ENCODE measurements around the gene ARHGAP26.
A peak's percentile ranks its signal among the peaks of the same experiment; 100 is the strongest.

Gene ARHGAP26

GRCh38 chr5:143065185-143065965 lies 295.2 kb downstream of the ARHGAP26 start:
- H3K4me1 Mint-ChIP-seq (ENCODE audit: low read depth) = peaks cover 21% of the 10 kb centered on the region
- peaks cover 3% of the 10 kb centered on the region for H3K9me3 Mint-ChIP-seq
- peaks cover 50% of the 10 kb centered on the region for H3K36me3 Mint-ChIP-seq (ENCODE audit: low read depth)
- H3K27me3 Mint-ChIP-seq (ENCODE audit: low read depth) = no peaks in the 10 kb centered on the region
- DNase-seq (ENCODE audit: low spot score) = peak; percentile 37
- no peak overlapping the region for H3K4me3 Mint-ChIP-seq
- no peak overlapping the region for H3K27ac Mint-ChIP-seq

- peaks cover 5% of the 10 kb centered on the region for H3K9me3 Mint-ChIP-seq
- no peak overlapping the region for H3K4me3 Mint-ChIP-seq
- DNase-seq (ENCODE audit: low spot score) = no peak
- peaks cover 50% of the 10 kb centered on the region for H3K36me3 Mint-ChIP-seq (ENCODE audit: low read depth)
- peaks cover 21% of the 10 kb centered on the region for H3K4me1 Mint-ChIP-seq (ENCODE audit: low read depth)
- H3K27ac Mint-ChIP-seq = no peak overlapping the region
- no peaks in the 10 kb centered on the region for H3K27me3 Mint-ChIP-seq (ENCODE audit: low read depth)
These were observed 295.9 kb downstream of the ARHGAP26 start for GRCh38 chr5:143065996-143066522.

GRCh38 chr5:143066556-143067281 lies 296.5 kb downstream of the ARHGAP26 start:
- peaks cover 52% of the 10 kb centered on the region for H3K36me3 Mint-ChIP-seq (ENCODE audit: low read depth)
- DNase-seq (ENCODE audit: low spot score) = peak; percentile 53
- H3K4me1 Mint-ChIP-seq (ENCODE audit: low read depth) = peaks cover 21% of the 10 kb centered on the region
- H3K27me3 Mint-ChIP-seq (ENCODE audit: low read depth) = no peaks in the 10 kb centered on the region
- H3K9me3 Mint-ChIP-seq = peaks cover 5% of the 10 kb centered on the region
- H3K4me3 Mint-ChIP-seq = peak overlapping the region; percentile 38
- peak overlapping the region; percentile 43 for H3K27ac Mint-ChIP-seq

GRCh38 chr5:143068712-143069111 lies 298.5 kb downstream of the ARHGAP26 start:
- no peak for DNase-seq (ENCODE audit: low spot score)
- H3K27me3 Mint-ChIP-seq (ENCODE audit: low read depth) = no peaks in the 10 kb centered on the region
- H3K36me3 Mint-ChIP-seq (ENCODE audit: low read depth) = peaks cover 46% of the 10 kb centered on the region
- H3K9me3 Mint-ChIP-seq = peaks cover 9% of the 10 kb centered on the region
- peaks cover 21% of the 10 kb centered on the region for H3K4me1 Mint-ChIP-seq (ENCODE audit: low read depth)
- no peak overlapping the region for H3K4me3 Mint-ChIP-seq
- H3K27ac Mint-ChIP-seq = no peak overlapping the region

- Mint-ChIP-seq H3K36me3 (ENCODE audit: low read depth) (peaks cover 41% of the 10 kb centered on the region), H3K4me3 (no peak overlapping the region)
These were observed 301.8 kb downstream of the ARHGAP26 start for GRCh38 chr5:143071927-143072326.

GRCh38 chr5:143072734-143073133 lies 302.6 kb downstream of the ARHGAP26 start:
- H3K4me1 Mint-ChIP-seq (ENCODE audit: low read depth) = no peaks in the 10 kb centered on the region
- DNase-seq (ENCODE audit: low spot score) = no peak
- no peak overlapping the region for H3K4me3 Mint-ChIP-seq
- peaks cover 37% of the 10 kb centered on the region for H3K36me3 Mint-ChIP-seq (ENCODE audit: low read depth)
- no peak overlapping the region for H3K27ac Mint-ChIP-seq
- H3K27me3 Mint-ChIP-seq (ENCODE audit: low read depth) = no peaks in the 10 kb centered on the region
- peaks cover 9% of the 10 kb centered on the region for H3K9me3 Mint-ChIP-seq

More at GRCh38 chr5:143071927-143072326, 301.8 kb downstream of the ARHGAP26 start:
- no peak for DNase-seq (ENCODE audit: low spot score)
- no peak overlapping the region for H3K27ac Mint-ChIP-seq
- no peaks in the 10 kb centered on the region for H3K27me3 Mint-ChIP-seq (ENCODE audit: low read depth)
- H3K9me3 Mint-ChIP-seq = peaks cover 9% of the 10 kb centered on the region
- H3K4me1 Mint-ChIP-seq (ENCODE audit: low read depth) = peaks cover 6% of the 10 kb centered on the region

GRCh38 chr5:143073766-143074165 lies 303.6 kb downstream of the ARHGAP26 start:
- Mint-ChIP-seq H3K36me3 (ENCODE audit: low read depth) (peaks cover 30% of the 10 kb centered on the region), H3K4me1 (ENCODE audit: low read depth) (no peaks in the 10 kb centered on the region), H3K27me3 (ENCODE audit: low read depth) (no peaks in the 10 kb centered on the region), H3K4me3 (no peak overlapping the region), H3K9me3 (peaks cover 9% of the 10 kb centered on the region), H3K27ac (no peak overlapping the region)
- DNase-seq (ENCODE audit: low spot score) = no peak

GRCh38 chr5:143074414-143074996 lies 304.3 kb downstream of the ARHGAP26 start:
- H3K27me3 Mint-ChIP-seq (ENCODE audit: low read depth) = no peaks in the 10 kb centered on the region
- H3K4me1 Mint-ChIP-seq (ENCODE audit: low read depth) = no peaks in the 10 kb centered on the region
- DNase-seq (ENCODE audit: low spot score) = no peak
- no peak overlapping the region for H3K4me3 Mint-ChIP-seq
- H3K9me3 Mint-ChIP-seq = peaks cover 9% of the 10 kb centered on the region
- no peak overlapping the region for H3K27ac Mint-ChIP-seq
- H3K36me3 Mint-ChIP-seq (ENCODE audit: low read depth) = peaks cover 23% of the 10 kb centered on the region

GRCh38 chr5:143076377-143076776 lies 306.2 kb downstream of the ARHGAP26 start:
- Mint-ChIP-seq H3K27ac (no peak overlapping the region), H3K9me3 (peaks cover 4% of the 10 kb centered on the region), H3K4me1 (ENCODE audit: low read depth) (no peaks in the 10 kb centered on the region), H3K36me3 (ENCODE audit: low read depth) (peaks cover 10% of the 10 kb centered on the region), H3K4me3 (no peak overlapping the region), H3K27me3 (ENCODE audit: low read depth) (no peaks in the 10 kb centered on the region)
- DNase-seq (ENCODE audit: low spot score) = no peak

GRCh38 chr5:143077453-143078103 lies 307.4 kb downstream of the ARHGAP26 start:
- H3K36me3 Mint-ChIP-seq (ENCODE audit: low read depth) = peaks cover 5% of the 10 kb centered on the region
- H3K9me3 Mint-ChIP-seq = peaks cover 1% of the 10 kb centered on the region
- H3K27ac Mint-ChIP-seq = no peak overlapping the region
- H3K4me3 Mint-ChIP-seq = no peak overlapping the region
- no peaks in the 10 kb centered on the region for H3K4me1 Mint-ChIP-seq (ENCODE audit: low read depth)
- H3K27me3 Mint-ChIP-seq (ENCODE audit: low read depth) = no peaks in the 10 kb centered on the region
- DNase-seq (ENCODE audit: low spot score) = no peak

- Mint-ChIP-seq H3K4me3 (no peak overlapping the region), H3K9me3 (no peaks in the 10 kb centered on the region), H3K27ac (no peak overlapping the region), H3K27me3 (ENCODE audit: low read depth) (no peaks in the 10 kb centered on the region), H3K4me1 (ENCODE audit: low read depth) (no peaks in the 10 kb centered on the region), H3K36me3 (ENCODE audit: low read depth) (peaks cover 5% of the 10 kb centered on the region)
- no peak for DNase-seq (ENCODE audit: low spot score)
These were observed 308.1 kb downstream of the ARHGAP26 start for GRCh38 chr5:143078313-143078712.

- H3K9me3 Mint-ChIP-seq = no peaks in the 10 kb centered on the region
- H3K27me3 Mint-ChIP-seq (ENCODE audit: low read depth) = no peaks in the 10 kb centered on the region
- DNase-seq (ENCODE audit: low spot score) = no peak
- no peaks in the 10 kb centered on the region for H3K4me1 Mint-ChIP-seq (ENCODE audit: low read depth)
- no peak overlapping the region for H3K27ac Mint-ChIP-seq
- peaks cover 5% of the 10 kb centered on the region for H3K36me3 Mint-ChIP-seq (ENCODE audit: low read depth)
- no peak overlapping the region for H3K4me3 Mint-ChIP-seq
These were observed 308.8 kb downstream of the ARHGAP26 start for GRCh38 chr5:143078971-143079370.

GRCh38 chr5:143080407-143080806 lies 310.2 kb downstream of the ARHGAP26 start:
- H3K27me3 Mint-ChIP-seq (ENCODE audit: low read depth) = no peaks in the 10 kb centered on the region
- no peak overlapping the region for H3K4me3 Mint-ChIP-seq
- peaks cover 4% of the 10 kb centered on the region for H3K36me3 Mint-ChIP-seq (ENCODE audit: low read depth)

More at GRCh38 chr5:143080407-143080806, 310.2 kb downstream of the ARHGAP26 start:
- DNase-seq (ENCODE audit: low spot score) = no peak
- Mint-ChIP-seq H3K27ac (no peak overlapping the region), H3K9me3 (no peaks in the 10 kb centered on the region), H3K4me1 (ENCODE audit: low read depth) (no peaks in the 10 kb centered on the region)

Data from T-helper 2 cell treated with Interferon-gamma antibody and Interleukin-4, amounts not matched to agents 5 μg/mL and 100 μg/mL, for 36 hours (primary cell).